GM20431 (cell line): ENCODE data around the gene TBL1XR1.

ENCODE experiments used
- in situ Hi-C: fragments of 300-500 bp; cut with MseI, MboI; formaldehyde crosslinking; loops from one replicate; pipeline ENCODE4 v1.15.0; 2020; ENCODE audit warnings: low sequenced_read_pairs; ENCODE audit not compliant: unreplicated experiment

The TBL1XR1 gene

GRCh38 chr3:177119829-177120228, 77.5 kb downstream of the TBL1XR1 start:
- in situ Hi-C loops: no loop called here

GRCh38 chr3:177114253-177114652, 83.0 kb downstream of the TBL1XR1 start:
- in situ Hi-C loops: no loop called here

- in situ Hi-C loops: no loop called here
Observed at GRCh38 chr3:177111541-177111949, 85.7 kb downstream of the TBL1XR1 start.

GRCh38 chr3:177110895-177111294, 86.4 kb downstream of the TBL1XR1 start:
- in situ Hi-C loops: no loop called here

GRCh38 chr3:177110386-177110785, 86.9 kb downstream of the TBL1XR1 start:
- in situ Hi-C loops: no loop called here

- in situ Hi-C loops: no loop called here
Observed at GRCh38 chr3:177109688-177110330, 87.5 kb downstream of the TBL1XR1 start.

- in situ Hi-C loops: no loop called here
Observed at GRCh38 chr3:177108648-177109047, 88.6 kb downstream of the TBL1XR1 start.

- in situ Hi-C loops: no loop called here
Observed at GRCh38 chr3:177107461-177108239, 89.6 kb downstream of the TBL1XR1 start.

- in situ Hi-C loops: no loop called here
Observed at GRCh38 chr3:177106594-177106993, 90.7 kb downstream of the TBL1XR1 start.

GRCh38 chr3:177106184-177106583, 91.1 kb downstream of the TBL1XR1 start:
- in situ Hi-C loops: no loop called here

- in situ Hi-C loops: no loop called here
Observed at GRCh38 chr3:177105623-177106022, 91.7 kb downstream of the TBL1XR1 start.

GRCh38 chr3:177104299-177104992, 92.8 kb downstream of the TBL1XR1 start:
- in situ Hi-C loops: no loop called here

- in situ Hi-C loops: no loop called here
Observed at GRCh38 chr3:177102553-177102952, 94.7 kb downstream of the TBL1XR1 start.

- in situ Hi-C loops: no loop called here
Observed at GRCh38 chr3:177098551-177098950, 98.7 kb downstream of the TBL1XR1 start.

GRCh38 chr3:177096615-177097014, 100.7 kb downstream of the TBL1XR1 start:
- in situ Hi-C loops: no loop called here

- in situ Hi-C loops: no loop called here
Observed at GRCh38 chr3:177093966-177094365, 103.3 kb downstream of the TBL1XR1 start.

GRCh38 chr3:177089901-177090300, 107.4 kb downstream of the TBL1XR1 start:
- in situ Hi-C loops: no loop called here

GRCh38 chr3:177089110-177089509, 108.2 kb downstream of the TBL1XR1 start:
- in situ Hi-C loops: no loop called here

- in situ Hi-C loops: no loop called here
Observed at GRCh38 chr3:177085794-177086193, 111.5 kb downstream of the TBL1XR1 start.

GRCh38 chr3:177084616-177085015, 112.7 kb downstream of the TBL1XR1 start:
- in situ Hi-C loops: no loop called here

GRCh38 chr3:177080122-177080521, 117.2 kb downstream of the TBL1XR1 start:
- in situ Hi-C loops: no loop called here
